ENCODE results near the gene CACNA1C. TPM values are rescaled to one million over a fixed set of nuclear protein-coding genes. Genes with fewer than 3 reads are reported as not detected.

CACNA1C gene
- total and polyA plus RNA-seq, 4 donors: 4.3 to 114 (median 46.3) TPM

DNA sequence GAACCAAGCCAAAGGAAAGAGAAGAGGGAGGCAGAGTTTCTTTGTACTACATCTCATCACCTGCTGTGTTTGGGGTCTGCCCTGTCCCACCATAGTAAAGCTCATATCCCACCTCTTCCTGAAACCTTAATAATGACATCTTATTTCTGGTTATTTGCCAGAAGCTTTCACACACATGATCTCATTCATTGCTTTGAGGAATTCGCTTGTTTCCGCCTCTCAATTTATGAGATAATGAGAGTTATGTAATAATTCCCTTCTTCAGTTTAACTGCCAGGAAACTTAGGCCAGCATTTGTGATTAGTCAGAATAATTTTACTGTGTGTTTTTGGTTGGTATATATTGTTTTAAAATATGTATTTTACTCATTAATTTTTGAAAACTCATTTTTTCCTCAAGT, 205.2 kb downstream of the CACNA1C start:
- intact Hi-C loops (cut with DNase I): no loop called here
- ATAC-seq (ENCODE audit: low FRiP score): no peak
- no peaks in the 10 kb centered on the region for H3K4me1 ChIP-seq (ENCODE audit: control insufficient read depth in 1 of 2, insufficient read depth in 2 of 2, low read length in 2 of 2)

DNA sequence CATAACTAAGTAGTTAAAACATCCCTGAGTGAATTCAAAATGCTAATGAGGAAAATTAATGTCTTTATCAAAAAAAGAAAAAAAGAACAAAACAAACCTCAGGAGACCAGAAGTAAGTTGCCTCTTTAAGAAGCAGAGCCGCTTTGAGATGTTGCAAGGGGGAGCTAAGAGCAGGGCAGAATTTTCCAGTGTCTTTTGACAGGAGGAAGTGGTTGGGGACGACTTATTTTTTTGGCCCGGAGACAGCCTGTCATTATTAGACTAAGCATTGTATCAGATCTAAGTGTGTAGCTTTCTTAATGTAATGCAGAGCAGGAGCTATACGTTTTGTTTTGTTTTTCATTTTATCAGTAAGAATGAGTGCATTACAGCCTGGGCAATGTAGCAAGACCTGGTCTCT, 206.6 kb downstream of the CACNA1C start:
- Histone ChIP-seq H3K4me1 (ENCODE audit: control insufficient read depth in 1 of 2, insufficient read depth in 2 of 2, low read length in 2 of 2) (peaks cover 3 to 8% of the 10 kb centered on the region in 2 donors), H3K27ac (ENCODE audit: low read depth in 1 of 2, low read length in 2 of 2) (no peak overlapping the region), H3K27me3 (ENCODE audit: control insufficient read depth in 1 of 2, insufficient read depth in 2 of 2, low read length in 1 of 2) (no peaks in the 10 kb centered on the region), H3K9me3 (ENCODE audit: control insufficient read depth, low read length) (no peaks in the 10 kb centered on the region), H3K36me3 (ENCODE audit: control insufficient read depth in 1 of 2, insufficient read depth in 2 of 2, low read length in 1 of 2) (no peaks in the 10 kb centered on the region), H3K4me3 (ENCODE audit: low read length in 2 of 2) (no peak overlapping the region)
- WGBS, 2 donors: 32% methylated on average over 4 of the region's 4 CpGs
- intact Hi-C loops (cut with DNase I): no loop called here
- ATAC-seq (ENCODE audit: low FRiP score): no peak
- no peak for DNase-seq

More for the DNA sequence above, 205.2 kb downstream of the CACNA1C start:
- Histone ChIP-seq H3K4me3 (ENCODE audit: low read length in 2 of 2) (no peak overlapping the region), H3K9me3 (ENCODE audit: control insufficient read depth, low read length) (no peaks in the 10 kb centered on the region), H3K27me3 (ENCODE audit: control insufficient read depth in 1 of 2, insufficient read depth in 2 of 2, low read length in 1 of 2) (no peaks in the 10 kb centered on the region), H3K36me3 (ENCODE audit: control insufficient read depth in 1 of 2, insufficient read depth in 2 of 2, low read length in 1 of 2) (no peaks in the 10 kb centered on the region), H3K27ac (ENCODE audit: low read depth in 1 of 2, low read length in 2 of 2) (no peak overlapping the region)
- 74 to 76% methylated on average over 2 of the region's 2 CpGs for WGBS, 2 donors
- no peak for DNase-seq

DNA sequence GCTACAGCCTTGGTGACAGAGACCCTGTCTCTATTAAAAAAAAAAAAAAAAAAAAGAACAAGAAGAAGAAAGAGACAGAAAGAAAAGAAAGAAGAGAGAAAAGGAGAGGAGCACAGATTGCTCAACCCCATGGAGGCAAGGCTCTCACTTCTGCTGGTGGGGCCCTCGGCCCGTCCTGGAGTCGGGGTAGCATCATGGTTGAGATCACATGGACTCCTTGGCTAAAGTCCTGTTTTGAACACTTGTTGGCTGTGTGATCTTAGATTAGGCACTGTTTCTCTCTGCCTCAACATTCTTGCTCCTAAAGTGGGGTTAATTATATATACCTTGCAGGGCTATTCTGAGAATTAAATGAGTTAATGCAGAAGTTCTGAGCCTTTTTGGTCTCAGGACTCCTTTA, 207.7 kb downstream of the CACNA1C start:
- DNase-seq (no peak), ATAC-seq (ENCODE audit: low FRiP score) (no peak)
- no peak overlapping the region for H3K27ac ChIP-seq (ENCODE audit: low read depth in 1 of 2, low read length in 2 of 2)
- no peaks in the 10 kb centered on the region for H3K36me3 ChIP-seq (ENCODE audit: control insufficient read depth in 1 of 2, insufficient read depth in 2 of 2, low read length in 1 of 2)
- peaks cover 4 to 8% of the 10 kb centered on the region in 2 donors for H3K4me1 ChIP-seq (ENCODE audit: control insufficient read depth in 1 of 2, insufficient read depth in 2 of 2, low read length in 2 of 2)
- no peak overlapping the region for H3K4me3 ChIP-seq (ENCODE audit: low read length in 2 of 2)
- intact Hi-C loops (cut with DNase I): no loop called here
- no peaks in the 10 kb centered on the region for H3K9me3 ChIP-seq (ENCODE audit: control insufficient read depth, low read length)
- 64 to 81% methylated on average over 3 of the region's 3 CpGs for WGBS, 2 donors
- no peaks in the 10 kb centered on the region for H3K27me3 ChIP-seq (ENCODE audit: control insufficient read depth in 1 of 2, insufficient read depth in 2 of 2, low read length in 1 of 2)

DNA sequence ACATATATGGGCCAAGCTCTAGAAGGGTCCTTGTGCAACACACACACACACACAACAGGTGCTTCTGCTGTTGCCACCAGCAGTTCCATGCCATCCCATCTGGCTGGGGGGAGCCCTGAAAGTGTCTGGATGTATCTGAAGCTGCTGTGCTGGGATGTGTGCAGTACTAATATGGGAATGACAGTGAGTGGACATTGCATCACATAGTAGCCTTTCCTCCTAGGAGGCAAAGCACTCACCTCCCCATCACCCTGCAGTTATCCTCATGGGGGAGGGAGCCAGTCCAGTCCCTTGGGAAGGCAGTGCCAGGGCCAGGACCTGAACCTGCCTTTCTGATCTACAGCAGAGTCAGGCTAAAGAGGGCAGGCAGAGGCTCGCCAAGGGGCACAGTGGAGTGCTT, 208.9 kb downstream of the CACNA1C start:
- H3K9me3 ChIP-seq (ENCODE audit: control insufficient read depth, low read length): no peaks in the 10 kb centered on the region
- no peak for DNase-seq

GRCh38 chr12:2262449-2262848, 209.7 kb downstream of the CACNA1C start:
- no peak for DNase-seq
- H3K4me1 ChIP-seq (ENCODE audit: control insufficient read depth in 1 of 2, insufficient read depth in 2 of 2, low read length in 2 of 2): peaks cover 4 to 8% of the 10 kb centered on the region in 2 donors

More for the DNA sequence above, 208.9 kb downstream of the CACNA1C start:
- ATAC-seq (ENCODE audit: low FRiP score): no peak
- no peak overlapping the region for H3K27ac ChIP-seq (ENCODE audit: low read depth in 1 of 2, low read length in 2 of 2)
- H3K4me3 ChIP-seq (ENCODE audit: low read length in 2 of 2): no peak overlapping the region
- intact Hi-C loops (cut with DNase I): no loop called here
- H3K27me3 ChIP-seq (ENCODE audit: control insufficient read depth in 1 of 2, insufficient read depth in 2 of 2, low read length in 1 of 2): no peaks in the 10 kb centered on the region
- H3K36me3 ChIP-seq (ENCODE audit: control insufficient read depth in 1 of 2, insufficient read depth in 2 of 2, low read length in 1 of 2): no peaks in the 10 kb centered on the region
- WGBS, 2 donors: 93 to 94% methylated on average over 1 of the region's 1 CpG
- H3K4me1 ChIP-seq (ENCODE audit: control insufficient read depth in 1 of 2, insufficient read depth in 2 of 2, low read length in 2 of 2): peaks cover 4 to 8% of the 10 kb centered on the region in 2 donors

GRCh38 chr12:2263901-2264300, 211.1 kb downstream of the CACNA1C start:
- no peak for DNase-seq
- intact Hi-C loops (cut with DNase I): no loop called here
- H3K36me3 ChIP-seq (ENCODE audit: control insufficient read depth in 1 of 2, insufficient read depth in 2 of 2, low read length in 1 of 2): no peaks in the 10 kb centered on the region
- 74 to 80% methylated on average over 4 of the region's 4 CpGs for WGBS, 2 donors
- H3K27ac ChIP-seq (ENCODE audit: low read depth in 1 of 2, low read length in 2 of 2): peak overlapping the region in 1 of 2 donors; percentile 91
- no peaks in the 10 kb centered on the region for H3K27me3 ChIP-seq (ENCODE audit: control insufficient read depth in 1 of 2, insufficient read depth in 2 of 2, low read length in 1 of 2)
- peaks cover 6 to 8% of the 10 kb centered on the region in 2 donors for H3K4me1 ChIP-seq (ENCODE audit: control insufficient read depth in 1 of 2, insufficient read depth in 2 of 2, low read length in 2 of 2)
- no peaks in the 10 kb centered on the region for H3K9me3 ChIP-seq (ENCODE audit: control insufficient read depth, low read length)
- H3K4me3 ChIP-seq (ENCODE audit: low read length in 2 of 2): no peak overlapping the region
- ATAC-seq (ENCODE audit: low FRiP score): no peak

More at GRCh38 chr12:2262449-2262848, 209.7 kb downstream of the CACNA1C start:
- no peak for ATAC-seq (ENCODE audit: low FRiP score)
- Histone ChIP-seq H3K4me3 (ENCODE audit: low read length in 2 of 2) (no peak overlapping the region), H3K36me3 (ENCODE audit: control insufficient read depth in 1 of 2, insufficient read depth in 2 of 2, low read length in 1 of 2) (no peaks in the 10 kb centered on the region), H3K27me3 (ENCODE audit: control insufficient read depth in 1 of 2, insufficient read depth in 2 of 2, low read length in 1 of 2) (no peaks in the 10 kb centered on the region), H3K9me3 (ENCODE audit: control insufficient read depth, low read length) (no peaks in the 10 kb centered on the region), H3K27ac (ENCODE audit: low read depth in 1 of 2, low read length in 2 of 2) (no peak overlapping the region)
- WGBS, 2 donors: 95 to 98% methylated on average over 2 of the region's 2 CpGs
- intact Hi-C loops (cut with DNase I): no loop called here

- DNase-seq (no peak), ATAC-seq (ENCODE audit: low FRiP score) (peak; percentile 61)
- no peaks in the 10 kb centered on the region for H3K36me3 ChIP-seq (ENCODE audit: control insufficient read depth in 1 of 2, insufficient read depth in 2 of 2, low read length in 1 of 2)
- peak overlapping the region; percentile 3 to 91 for H3K27ac ChIP-seq (ENCODE audit: low read depth in 1 of 2, low read length in 2 of 2)
- no peaks in the 10 kb centered on the region for H3K27me3 ChIP-seq (ENCODE audit: control insufficient read depth in 1 of 2, insufficient read depth in 2 of 2, low read length in 1 of 2)
- H3K4me3 ChIP-seq (ENCODE audit: low read length in 2 of 2): no peak overlapping the region
- intact Hi-C loops (cut with DNase I): loop anchor here (5.0 kb wide), 4 partner anchors 82 to 212 kb away; partner anchors contain the start of gene CACNA1C (in 1 of the 2)
- peaks cover 8 to 10% of the 10 kb centered on the region in 2 donors for H3K4me1 ChIP-seq (ENCODE audit: control insufficient read depth in 1 of 2, insufficient read depth in 2 of 2, low read length in 2 of 2)
- WGBS, 2 donors: 3 to 8% methylated on average over 6 of the region's 6 CpGs
- H3K9me3 ChIP-seq (ENCODE audit: control insufficient read depth, low read length): no peaks in the 10 kb centered on the region
Measured at GRCh38 chr12:2264651-2265232, 212.0 kb downstream of the CACNA1C start.

DNA sequence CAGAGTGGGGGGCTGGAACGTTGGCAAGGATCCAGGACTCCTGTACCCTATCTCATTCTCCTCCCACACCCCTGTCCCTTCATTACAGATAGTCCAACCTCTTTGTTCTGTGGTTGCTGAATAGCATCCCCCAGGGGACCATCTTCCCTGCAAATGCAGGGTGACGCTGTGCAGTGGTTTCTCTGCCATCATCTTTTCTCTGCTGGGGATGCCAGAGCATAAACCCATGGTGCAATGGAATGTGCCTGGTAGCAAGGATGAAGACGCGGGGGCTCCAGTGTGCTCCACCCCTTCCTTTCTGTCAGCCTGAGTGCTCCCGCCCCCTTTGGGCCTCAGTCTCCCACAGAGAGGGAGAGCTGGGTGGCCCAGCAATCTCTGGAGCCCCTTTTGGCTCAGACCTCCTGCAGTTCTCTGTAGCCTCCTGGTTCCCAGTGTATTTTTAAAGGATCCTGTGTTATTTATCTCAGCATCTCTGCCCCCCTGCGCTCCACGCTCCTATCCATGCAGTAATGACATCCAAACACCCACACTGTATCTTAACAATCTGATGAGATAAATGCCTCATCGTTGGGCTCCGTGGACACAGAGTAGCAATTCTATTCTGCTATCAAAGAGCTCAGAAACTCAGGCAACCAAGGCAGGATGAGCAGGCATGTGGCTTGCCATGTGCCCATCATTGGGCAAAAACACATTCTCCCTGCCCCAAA, 212.8 kb downstream of the CACNA1C start:
- intact Hi-C loops (cut with DNase I): loop anchor here (5.0 kb wide), 4 partner anchors 83 to 213 kb away; partner anchors contain the start of gene CACNA1C (in 1 of the 2)
- Histone ChIP-seq H3K36me3 (ENCODE audit: control insufficient read depth in 1 of 2, insufficient read depth in 2 of 2, low read length in 1 of 2) (no peaks in the 10 kb centered on the region), H3K4me1 (ENCODE audit: control insufficient read depth in 1 of 2, insufficient read depth in 2 of 2, low read length in 2 of 2) (peaks cover 8 to 10% of the 10 kb centered on the region in 2 donors)

More for the DNA sequence above, 212.8 kb downstream of the CACNA1C start:
- Histone ChIP-seq H3K4me3 (ENCODE audit: low read length in 2 of 2) (no peak overlapping the region), H3K27ac (ENCODE audit: low read depth in 1 of 2, low read length in 2 of 2) (peak overlapping the region in 1 of 2 donors; percentile 91), H3K27me3 (ENCODE audit: control insufficient read depth in 1 of 2, insufficient read depth in 2 of 2, low read length in 1 of 2) (no peaks in the 10 kb centered on the region), H3K9me3 (ENCODE audit: control insufficient read depth, low read length) (no peaks in the 10 kb centered on the region)
- no peak for DNase-seq
- no peak for ATAC-seq (ENCODE audit: low FRiP score)
- 61 to 69% methylated on average over 9 of the region's 9 CpGs for WGBS, 2 donors
